ENCODE results near the gene SNX30.

Gene SNX30

DNA sequence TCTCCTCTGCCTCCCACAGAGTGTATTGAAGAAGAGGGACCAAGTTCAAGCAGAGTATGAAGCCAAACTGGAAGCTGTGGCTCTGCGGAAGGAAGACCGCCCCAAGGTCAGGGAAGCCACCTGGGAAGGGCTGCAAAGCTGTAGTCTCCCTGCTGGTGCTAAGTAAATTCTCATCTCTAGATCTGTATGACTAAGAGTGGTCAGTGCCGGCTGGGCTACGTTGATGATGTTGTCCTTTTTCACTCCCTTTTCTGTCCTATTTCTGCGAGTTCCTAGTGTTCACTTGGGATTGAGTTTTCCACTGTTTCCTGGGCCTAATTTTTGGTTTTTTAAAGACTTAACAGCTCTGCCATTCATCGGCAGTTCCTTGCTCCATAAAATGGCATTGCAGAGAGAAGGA, 100.3 kb downstream of the SNX30 start:
- H3K4me3 ChIP-seq (replicated peaks in 1 of 2; ENCODE audit: low read depth in 2 of 2, low read length in 2 of 2): no peak overlapping the region
- TF ChIP-seq CTCF (IDR thresholded peaks at IDR 0.05; ENCODE audit: low read depth, low read length): no peak
- no peak for DNase-seq (ENCODE audit: low read depth in 2 of 2)

GRCh38 chr9:112852741-112853504, 102.4 kb downstream of the SNX30 start:
- no peak for TF ChIP-seq CTCF (IDR thresholded peaks at IDR 0.05; ENCODE audit: low read depth, low read length)

DNA sequence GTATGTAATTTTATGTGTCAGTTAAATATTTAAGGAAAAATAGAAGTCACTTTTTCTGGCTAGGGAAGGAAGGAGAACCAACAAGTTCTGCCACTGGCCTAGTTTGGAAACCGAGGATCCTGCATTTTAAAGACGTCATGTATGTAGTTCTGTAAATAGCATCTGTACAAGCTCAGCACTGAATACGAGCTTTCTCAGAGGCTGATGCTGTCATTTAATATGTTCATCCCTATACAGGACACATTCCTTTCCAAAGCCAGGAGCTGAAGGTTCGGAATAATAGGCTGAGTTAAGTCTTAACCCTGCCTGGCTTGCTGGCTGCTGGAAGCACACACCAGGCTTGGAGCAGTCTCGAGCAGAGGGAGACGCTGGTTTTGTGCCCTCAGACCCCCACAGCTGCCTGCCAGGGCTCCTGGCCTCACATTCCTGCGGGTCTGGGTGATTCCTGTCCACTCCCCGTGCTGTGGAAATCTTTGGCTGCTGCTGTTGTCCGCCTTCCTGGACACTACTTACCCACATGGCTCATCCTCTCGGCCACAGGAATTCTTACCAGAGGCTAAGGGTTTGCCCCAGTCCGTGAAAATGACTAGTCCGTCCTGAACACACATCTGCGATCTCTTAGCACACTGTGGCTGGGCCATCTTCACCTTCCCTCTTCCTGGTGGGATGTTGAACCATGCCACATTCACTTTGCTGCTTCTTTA, 103.5 kb downstream of the SNX30 start:
- DNase-seq (ENCODE audit: low read depth in 2 of 2): no peak
- no peak overlapping the region for H3K4me3 ChIP-seq (replicated peaks in 1 of 2; ENCODE audit: low read depth in 2 of 2, low read length in 2 of 2)
- no peak for TF ChIP-seq CTCF (IDR thresholded peaks at IDR 0.05; ENCODE audit: low read depth, low read length)

More at GRCh38 chr9:112852741-112853504, 102.4 kb downstream of the SNX30 start:
- no peak for DNase-seq (ENCODE audit: low read depth in 2 of 2)
- H3K4me3 ChIP-seq (replicated peaks in 1 of 2; ENCODE audit: low read depth in 2 of 2, low read length in 2 of 2): no peak overlapping the region

- DNase-seq (ENCODE audit: low read depth in 2 of 2): no peak
- no peak for TF ChIP-seq CTCF (IDR thresholded peaks at IDR 0.05; ENCODE audit: low read depth, low read length)
- H3K4me3 ChIP-seq (replicated peaks in 1 of 2; ENCODE audit: low read depth in 2 of 2, low read length in 2 of 2): no peak overlapping the region
These were observed 104.1 kb downstream of the SNX30 start for GRCh38 chr9:112854657-112855056.

GRCh38 chr9:112856200-112856599, 105.6 kb downstream of the SNX30 start:
- no peak for DNase-seq (ENCODE audit: low read depth in 2 of 2)
- no peak for TF ChIP-seq CTCF (IDR thresholded peaks at IDR 0.05; ENCODE audit: low read depth, low read length)

DNA sequence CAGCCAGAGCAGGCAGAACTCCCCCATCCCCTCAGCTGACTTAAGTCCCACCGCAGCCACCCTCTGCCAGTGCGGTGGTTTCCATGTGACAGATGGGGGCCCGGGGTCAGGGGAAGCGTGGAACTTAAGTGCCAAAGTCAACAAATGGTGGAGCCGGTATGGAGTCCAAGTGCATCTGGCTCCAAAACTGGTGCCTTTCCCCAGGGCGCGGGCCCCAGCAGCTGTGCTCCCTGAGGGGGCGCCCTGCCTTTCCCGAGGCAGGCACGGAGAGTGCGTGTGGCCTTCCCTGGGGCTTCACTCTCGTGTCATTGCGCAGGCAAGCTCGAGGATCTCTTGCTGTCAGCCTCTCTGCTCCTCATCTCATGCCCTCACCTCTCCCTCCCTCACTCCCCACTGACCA, 106.3 kb downstream of the SNX30 start:
- no peak overlapping the region for H3K4me3 ChIP-seq (replicated peaks in 1 of 2; ENCODE audit: low read depth in 2 of 2, low read length in 2 of 2)
- DNase-seq (ENCODE audit: low read depth in 2 of 2): no peak
- TF ChIP-seq CTCF (IDR thresholded peaks at IDR 0.05; ENCODE audit: low read depth, low read length): no peak

More at GRCh38 chr9:112856200-112856599, 105.6 kb downstream of the SNX30 start:
- H3K4me3 ChIP-seq (replicated peaks in 1 of 2; ENCODE audit: low read depth in 2 of 2, low read length in 2 of 2): no peak overlapping the region
